ENCODE data around the gene AMPH. TPM values are rescaled to one million over a fixed set of nuclear protein-coding genes. Genes with fewer than 3 reads are reported as not detected.

The AMPH gene
- total RNA-seq, 1 donor from 2014 or later = 22.1 TPM

- intact Hi-C loops (cut with DNase I) = no loop called here
- no peak for TF ChIP-seq CTCF (IDR thresholded peaks at IDR 0.05)
- H3K4me3 ChIP-seq = no peak overlapping the region
- H3K4me1 ChIP-seq = no peaks in the 10 kb centered on the region
- H3K36me3 ChIP-seq = no peaks in the 10 kb centered on the region
- no peak overlapping the region for H3K27ac ChIP-seq
- no peaks in the 10 kb centered on the region for H3K27me3 ChIP-seq
- H3K9me3 ChIP-seq = no peaks in the 10 kb centered on the region
- no peak for DNase-seq (ENCODE audit: low spot score in 2 of 2)
Measured at GRCh38 chr7:38391751-38392150, 239.4 kb downstream of the AMPH start.

- TF ChIP-seq CTCF (IDR thresholded peaks at IDR 0.05) = no peak
- DNase-seq (ENCODE audit: low spot score in 2 of 2) = no peak
- no peak overlapping the region for H3K27ac ChIP-seq
- intact Hi-C loops (cut with DNase I) = no loop called here
- H3K4me3 ChIP-seq = no peak overlapping the region
- no peaks in the 10 kb centered on the region for H3K9me3 ChIP-seq
- no peaks in the 10 kb centered on the region for H3K4me1 ChIP-seq
- no peaks in the 10 kb centered on the region for H3K27me3 ChIP-seq
- no peaks in the 10 kb centered on the region for H3K36me3 ChIP-seq
Measured at GRCh38 chr7:38385682-38386081, 245.5 kb downstream of the AMPH start.

GRCh38 chr7:38383281-38383680, 247.9 kb downstream of the AMPH start:
- no peaks in the 10 kb centered on the region for H3K4me1 ChIP-seq
- DNase-seq (ENCODE audit: low spot score in 2 of 2) = no peak
- no peak overlapping the region for H3K4me3 ChIP-seq
- H3K36me3 ChIP-seq = no peaks in the 10 kb centered on the region
- H3K27me3 ChIP-seq = no peaks in the 10 kb centered on the region
- no peak overlapping the region for H3K27ac ChIP-seq
- intact Hi-C loops (cut with DNase I) = no loop called here
- H3K9me3 ChIP-seq = no peaks in the 10 kb centered on the region
- no peak for TF ChIP-seq CTCF (IDR thresholded peaks at IDR 0.05)

- Histone ChIP-seq H3K27ac (no peak overlapping the region), H3K36me3 (no peaks in the 10 kb centered on the region), H3K27me3 (no peaks in the 10 kb centered on the region), H3K4me3 (no peak overlapping the region), H3K9me3 (no peaks in the 10 kb centered on the region), H3K4me1 (no peaks in the 10 kb centered on the region)
- no peak for DNase-seq (ENCODE audit: low spot score in 2 of 2)
- intact Hi-C loops (cut with DNase I) = no loop called here
- no peak for TF ChIP-seq CTCF (IDR thresholded peaks at IDR 0.05)
Measured at GRCh38 chr7:38382684-38383083, 248.5 kb downstream of the AMPH start.

- Histone ChIP-seq H3K4me3 (no peak overlapping the region), H3K27ac (no peak overlapping the region), H3K9me3 (no peaks in the 10 kb centered on the region), H3K36me3 (no peaks in the 10 kb centered on the region), H3K27me3 (no peaks in the 10 kb centered on the region), H3K4me1 (no peaks in the 10 kb centered on the region)
- TF ChIP-seq CTCF (IDR thresholded peaks at IDR 0.05) = no peak
- no peak for DNase-seq (ENCODE audit: low spot score in 2 of 2)
- intact Hi-C loops (cut with DNase I) = no loop called here
Measured at GRCh38 chr7:38375453-38375852, 255.7 kb downstream of the AMPH start.

GRCh38 chr7:38374507-38374906, 256.7 kb downstream of the AMPH start:
- Histone ChIP-seq H3K27ac (no peak overlapping the region), H3K9me3 (no peaks in the 10 kb centered on the region), H3K27me3 (no peaks in the 10 kb centered on the region), H3K36me3 (no peaks in the 10 kb centered on the region), H3K4me3 (no peak overlapping the region), H3K4me1 (no peaks in the 10 kb centered on the region)
- intact Hi-C loops (cut with DNase I) = no loop called here
- TF ChIP-seq CTCF (IDR thresholded peaks at IDR 0.05) = peak; percentile 14 to 45 (median 34)
- no peak for DNase-seq (ENCODE audit: low spot score in 2 of 2)

All from ascending aorta (tissue), 2 donors.